ENCODE measurements around the gene CFAP70. TPM values are rescaled to one million over a fixed set of nuclear protein-coding genes. Genes with fewer than 3 reads are reported as not detected.

The CFAP70 gene
- total RNA-seq, 4 donors from 2014 or later: 3.9 to 8.1 (median 6.3) TPM

- TF ChIP-seq CTCF (IDR thresholded peaks at IDR 0.05; ENCODE audit: low read depth): no peak
Observed at GRCh38 chr10:73296946-73297345, 61.7 kb downstream of the CFAP70 start.

- TF ChIP-seq CTCF (IDR thresholded peaks at IDR 0.05; ENCODE audit: low read depth): no peak
Observed at GRCh38 chr10:73293461-73293860, 65.2 kb downstream of the CFAP70 start.

- TF ChIP-seq CTCF (IDR thresholded peaks at IDR 0.05; ENCODE audit: low read depth): no peak
Observed at GRCh38 chr10:73289958-73290357, 68.7 kb downstream of the CFAP70 start.

GRCh38 chr10:73287441-73287840 is 71.2 kb downstream of the CFAP70 start:
- no peak for TF ChIP-seq CTCF (IDR thresholded peaks at IDR 0.05; ENCODE audit: low read depth)

- TF ChIP-seq CTCF (IDR thresholded peaks at IDR 0.05; ENCODE audit: low read depth): no peak
Observed at GRCh38 chr10:73281097-73281496, 77.6 kb downstream of the CFAP70 start.

GRCh38 chr10:73264423-73264822 is 94.2 kb downstream of the CFAP70 start:
- TF ChIP-seq CTCF (IDR thresholded peaks at IDR 0.05; ENCODE audit: low read depth): no peak

GRCh38 chr10:73263693-73264347 is 94.8 kb downstream of the CFAP70 start:
- no peak for TF ChIP-seq CTCF (IDR thresholded peaks at IDR 0.05; ENCODE audit: low read depth)
